ENCODE measurements around the gene APBB1IP.

APBB1IP gene

DNA sequence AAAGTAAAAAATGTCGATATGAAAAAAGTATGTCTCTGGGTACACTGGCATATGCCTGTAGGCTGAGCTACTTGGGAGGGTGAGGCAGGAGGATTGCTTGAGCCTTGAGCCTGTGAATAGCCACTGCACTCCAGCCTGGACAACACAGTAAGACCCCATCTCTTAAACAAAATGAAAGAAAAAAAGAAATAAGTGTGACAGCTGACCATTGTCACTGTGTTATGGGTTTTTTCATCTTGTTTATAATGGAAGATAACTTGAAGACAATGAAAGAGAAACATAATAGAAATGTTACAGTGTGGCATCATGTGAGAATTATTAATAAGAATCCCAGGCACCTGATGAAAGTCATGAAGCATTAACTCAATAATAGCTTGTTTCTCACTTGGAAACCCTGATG, 75.0 kb downstream of the APBB1IP start:
- no peak for DNase-seq

- DNase-seq: no peak
Measured at GRCh38 chr10:26516540-26517101, 78.5 kb downstream of the APBB1IP start.

DNA sequence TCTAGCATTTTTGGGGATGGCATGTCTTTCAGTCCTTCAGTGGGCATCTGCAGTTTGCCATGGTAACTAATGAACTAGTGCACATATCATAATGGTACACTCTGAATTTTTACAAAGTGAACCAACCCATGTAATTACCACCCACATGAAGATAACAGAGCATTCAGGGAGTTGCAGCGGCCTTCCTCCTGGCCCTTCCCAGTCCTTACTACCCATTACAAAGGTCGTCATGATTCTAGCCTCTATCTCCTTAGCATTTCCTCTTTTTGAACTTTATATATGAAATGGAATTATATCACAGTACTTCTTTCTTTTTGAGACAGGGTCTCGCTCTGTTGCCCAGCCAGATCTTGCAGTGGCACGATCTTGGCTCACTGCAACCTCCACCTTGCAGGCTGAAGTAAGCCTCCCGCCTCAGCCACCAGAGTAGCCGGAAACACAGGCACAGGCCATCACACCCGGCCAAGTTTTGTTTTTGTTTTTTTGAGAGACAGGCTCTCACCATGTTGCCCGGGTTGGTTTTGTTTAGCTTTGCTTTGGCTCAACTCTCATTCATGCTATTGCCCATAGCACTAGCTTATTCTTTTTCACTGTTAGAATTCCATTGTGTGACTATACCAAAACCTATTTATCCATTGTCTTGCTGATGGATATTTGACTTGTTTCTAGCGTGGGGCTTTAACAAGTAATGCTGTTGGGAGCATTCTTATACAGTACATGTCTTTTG, 79.2 kb downstream of the APBB1IP start:
- DNase-seq: no peak

- no peak for DNase-seq
Measured at GRCh38 chr10:26519803-26520202, 81.7 kb downstream of the APBB1IP start.

DNA sequence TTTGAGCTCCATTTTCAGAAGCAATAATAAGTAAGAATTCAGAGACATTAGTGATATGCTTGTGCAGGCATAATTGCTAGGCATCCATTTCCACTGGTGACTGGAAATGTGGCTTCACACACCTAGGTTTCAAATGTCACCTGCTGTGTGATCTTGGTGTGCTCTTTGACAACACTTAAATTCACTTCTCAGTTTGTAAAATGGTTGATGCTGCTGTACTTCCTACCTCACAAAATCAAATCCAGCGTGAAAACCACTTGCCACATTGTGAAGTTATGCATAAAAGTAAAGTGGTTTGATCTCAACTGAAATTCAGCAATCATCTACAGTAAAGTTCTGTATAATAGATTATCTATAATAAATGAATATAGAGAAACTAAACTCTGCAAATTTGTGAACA, 82.4 kb downstream of the APBB1IP start:
- no peak for DNase-seq

GRCh38 chr10:26524161-26524896, 86.2 kb downstream of the APBB1IP start:
- no peak for DNase-seq

DNA sequence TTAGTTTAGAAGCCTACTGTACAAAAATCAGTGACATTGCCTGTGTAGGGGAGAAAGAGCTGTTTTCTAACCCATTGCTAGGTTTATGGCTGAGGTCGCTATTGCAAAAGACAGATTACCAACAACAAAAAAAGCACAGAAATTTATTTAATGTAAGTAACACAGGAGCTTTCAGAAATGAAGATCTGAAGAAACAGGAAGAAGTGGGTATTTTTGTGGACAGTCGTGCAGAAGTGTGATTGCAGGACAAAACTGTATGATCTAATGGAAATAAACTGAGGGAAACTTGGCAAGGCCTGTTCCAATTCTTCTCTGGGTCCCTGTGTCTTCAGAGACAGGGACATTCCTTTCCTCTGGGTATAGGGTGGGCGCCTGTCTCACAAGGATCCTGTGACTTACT, 87.4 kb downstream of the APBB1IP start:
- DNase-seq: no peak

GRCh38 chr10:26527018-26527417, 88.9 kb downstream of the APBB1IP start:
- DNase-seq: no peak

DNA sequence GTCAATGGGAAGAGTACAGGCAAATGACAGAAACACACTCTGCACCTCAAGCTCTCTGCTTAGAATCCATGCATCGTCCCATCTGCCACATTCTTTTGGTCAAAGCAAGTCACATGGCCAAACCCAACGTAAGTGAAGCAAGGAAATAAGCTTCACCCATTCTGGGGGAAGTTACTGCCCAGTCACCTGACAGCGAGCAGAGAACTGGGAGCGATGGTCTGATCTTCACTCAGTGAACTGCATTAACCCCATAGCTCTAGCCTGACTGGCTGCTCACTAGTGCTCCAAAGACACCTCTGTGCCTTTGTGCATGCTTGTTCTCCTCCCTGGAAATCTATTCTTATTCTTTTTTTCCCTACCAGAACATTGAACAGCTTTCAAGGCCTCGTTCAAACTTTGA, 89.9 kb downstream of the APBB1IP start:
- peak in 1 of 14 donors; percentile 2 for DNase-seq

DNA sequence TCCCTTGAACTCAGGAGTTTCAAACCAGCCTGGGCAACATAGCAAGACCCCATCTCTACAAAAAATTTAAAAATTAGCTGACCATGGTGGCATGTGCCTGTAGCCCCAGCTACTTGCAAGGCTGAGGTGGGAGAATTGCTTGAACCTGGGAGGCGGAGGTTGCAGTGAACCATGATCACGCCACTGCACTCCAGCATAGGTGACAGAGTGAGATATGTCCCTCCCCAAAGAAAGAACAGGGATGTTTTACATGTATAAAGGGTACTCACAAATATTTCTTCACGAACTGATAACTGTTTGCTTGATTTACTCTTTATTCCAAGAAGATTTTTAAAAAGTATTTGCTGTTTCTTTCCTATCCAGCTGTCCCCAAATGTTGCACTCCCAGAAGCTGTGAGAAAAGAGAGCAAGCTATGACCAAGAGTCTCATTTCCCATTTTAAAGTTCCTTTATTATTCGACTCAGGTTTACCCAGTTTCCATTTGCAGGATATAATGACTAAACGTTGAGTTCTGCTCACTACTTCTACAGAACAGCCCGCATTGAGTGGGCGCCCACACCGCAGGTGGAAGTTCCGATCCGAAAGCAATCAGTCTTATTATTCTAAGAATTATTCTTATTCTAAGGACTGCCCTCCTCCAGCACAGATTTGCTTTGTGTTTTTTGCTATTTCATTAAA, 90.7 kb downstream of the APBB1IP start:
- DNase-seq: no peak

GRCh38 chr10:26534384-26534783, 96.2 kb downstream of the APBB1IP start:
- no peak for DNase-seq

DNA sequence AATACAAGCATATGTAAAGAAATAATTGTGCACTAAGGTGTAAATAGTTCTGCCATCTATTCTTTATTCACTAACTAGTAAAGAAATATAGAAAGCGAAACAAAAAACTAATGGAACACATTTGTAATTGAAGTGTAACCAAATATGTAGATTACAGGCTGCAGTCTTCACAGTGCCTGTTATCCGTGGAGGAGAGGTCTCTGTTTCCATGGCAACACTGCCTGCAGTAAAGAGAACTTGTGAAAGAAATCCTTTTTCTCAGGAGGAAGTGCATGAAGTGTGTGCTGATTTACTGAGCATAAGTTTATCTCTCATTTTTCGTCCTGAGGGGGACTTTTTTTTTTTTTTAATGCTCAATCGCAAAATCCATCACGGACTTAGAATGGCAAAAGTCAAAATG, 102.5 kb downstream of the APBB1IP start:
- no peak for DNase-seq

DNA sequence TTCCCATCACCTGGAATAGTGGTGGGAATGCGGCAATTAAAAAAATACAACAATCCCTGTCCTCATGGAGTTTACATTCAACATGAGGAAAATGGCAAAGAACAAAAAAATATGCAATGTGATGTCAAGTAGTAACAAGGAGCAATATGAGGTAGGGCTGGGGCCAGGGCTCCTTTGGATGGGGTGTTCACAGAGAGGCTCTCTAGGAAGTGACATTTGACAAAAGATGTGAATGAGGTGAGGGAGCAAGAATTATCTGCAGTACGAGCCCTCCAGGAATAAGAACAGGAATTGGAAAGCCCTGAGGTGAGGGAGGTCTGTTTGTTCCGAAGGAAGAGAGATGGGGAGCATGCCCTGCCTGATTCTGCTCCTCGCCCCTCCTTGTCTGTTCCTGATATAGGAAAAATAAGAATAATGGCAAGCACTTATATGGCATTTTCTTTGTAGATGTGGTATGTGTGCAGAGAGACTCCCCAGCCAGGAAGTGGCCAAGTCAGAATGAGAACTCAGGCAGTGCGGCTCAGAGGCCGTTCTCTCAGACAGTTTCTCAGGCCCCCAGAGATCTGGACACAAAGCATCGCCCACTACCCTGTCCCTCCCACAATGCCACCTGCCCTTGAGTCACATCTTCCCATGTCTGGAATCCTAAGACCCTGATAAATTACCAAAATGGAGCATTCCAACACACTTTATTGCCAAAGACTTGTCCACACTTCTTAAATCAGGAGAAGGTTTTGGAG, 105.6 kb downstream of the APBB1IP start:
- no peak for DNase-seq

DNA sequence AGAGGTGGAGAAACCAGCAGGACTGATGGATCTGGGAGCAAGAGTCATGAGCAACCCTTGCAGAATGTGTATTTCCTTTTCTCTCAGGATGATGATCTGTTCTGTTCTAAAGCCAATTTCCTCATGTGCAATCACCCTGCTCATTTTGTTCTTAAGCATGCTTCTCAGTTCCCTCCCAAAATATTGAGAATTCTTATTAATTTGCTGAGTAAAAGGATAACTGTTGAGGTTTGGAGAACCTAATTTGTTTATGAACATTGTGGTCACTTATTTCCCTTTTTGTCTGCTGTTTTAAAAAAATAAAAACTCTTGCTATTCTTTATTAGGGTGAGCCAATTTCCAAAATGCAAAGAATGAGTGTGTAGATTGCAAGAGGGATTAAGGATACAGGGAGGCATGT, 106.8 kb downstream of the APBB1IP start:
- no peak for DNase-seq

DNA sequence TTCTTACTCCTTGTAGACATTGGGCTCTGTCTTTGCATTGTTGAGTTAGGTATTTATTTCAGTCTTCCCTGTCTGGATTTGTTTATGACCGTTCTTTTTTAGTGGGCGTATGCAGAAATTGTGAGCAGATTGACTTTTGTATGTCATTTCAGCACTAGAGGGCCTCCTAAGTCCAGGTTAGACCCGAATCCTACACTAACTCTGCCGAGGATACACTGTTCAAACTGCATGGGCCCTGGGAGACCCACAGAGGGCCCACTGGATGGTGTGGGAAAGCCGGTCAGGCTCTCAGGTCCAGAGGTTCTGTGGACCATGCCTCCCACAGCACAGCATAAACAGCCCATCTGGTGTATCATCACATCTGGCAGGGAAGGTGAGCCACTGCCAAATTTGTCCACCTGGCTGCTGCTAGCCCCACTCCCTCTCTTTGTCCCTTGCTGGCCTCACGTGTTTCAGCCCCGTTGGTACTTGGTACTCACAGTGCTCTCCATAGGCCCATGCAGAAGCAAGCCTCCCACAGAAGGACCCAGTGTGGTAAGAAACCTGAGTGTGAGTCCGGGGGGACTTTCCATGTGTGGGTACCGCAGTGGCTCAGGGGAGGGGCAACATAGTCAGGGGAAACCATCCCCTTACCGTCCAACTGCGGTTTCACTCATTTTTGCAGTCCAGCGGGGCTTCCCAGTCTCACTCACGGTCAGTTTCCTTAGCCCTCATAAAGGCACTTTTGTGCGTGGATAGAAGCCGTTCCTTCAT, 112.8 kb downstream of the APBB1IP start:
- no peak for DNase-seq

DNA sequence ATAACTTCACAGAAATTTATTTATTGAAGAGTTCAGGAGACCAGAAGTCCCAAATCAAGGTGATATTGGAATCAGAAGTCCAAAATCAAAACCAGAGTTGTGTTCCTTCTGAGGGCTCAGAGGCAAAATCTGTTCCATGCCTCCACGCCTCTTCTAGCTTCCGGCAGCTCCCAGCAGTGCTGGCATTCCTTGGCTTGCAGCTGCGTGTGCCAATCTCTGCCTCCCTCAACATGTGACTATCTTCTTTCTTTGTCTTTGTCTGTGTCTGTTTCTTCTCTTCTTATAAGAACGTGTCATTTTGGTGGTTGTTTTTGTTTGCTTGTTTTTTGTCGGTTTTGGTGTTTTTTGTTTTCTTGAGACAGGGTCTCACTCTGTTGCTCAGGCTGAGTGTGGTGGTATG, 116.1 kb downstream of the APBB1IP start:
- DNase-seq: no peak

DNA sequence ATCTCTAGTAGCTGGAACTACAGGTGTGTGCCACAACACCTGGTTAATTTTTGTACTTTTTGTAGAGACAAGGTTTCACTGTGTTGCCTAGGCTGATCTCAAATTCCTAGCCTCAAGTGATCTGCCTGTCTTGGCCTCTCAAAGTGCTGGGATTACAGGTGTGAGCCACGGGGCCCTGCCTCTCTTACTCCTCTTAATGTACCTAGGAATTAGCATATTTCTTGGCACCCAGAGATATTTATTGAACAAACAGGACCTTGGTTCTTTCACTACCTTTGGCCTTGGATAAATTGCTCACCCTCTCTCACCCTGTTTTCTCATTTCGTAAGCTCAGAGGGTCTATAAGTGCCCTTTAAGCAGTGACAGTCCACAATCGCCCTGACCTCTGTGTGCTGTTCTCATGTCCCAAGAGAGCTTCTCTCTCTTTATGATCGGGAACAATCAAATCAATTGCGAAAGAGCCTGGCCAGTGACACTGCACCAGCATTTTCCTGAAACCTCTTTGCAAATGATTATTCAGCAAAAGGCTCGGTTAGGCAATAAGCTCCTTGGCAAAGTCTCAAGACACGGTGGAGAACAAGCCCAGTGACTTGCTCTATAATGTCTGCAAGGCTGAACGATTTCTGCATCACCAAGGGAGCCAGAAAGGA, 117.7 kb downstream of the APBB1IP start:
- DNase-seq: peak in 5 of 14 donors; percentile 10 to 33 (median 22)

DNA sequence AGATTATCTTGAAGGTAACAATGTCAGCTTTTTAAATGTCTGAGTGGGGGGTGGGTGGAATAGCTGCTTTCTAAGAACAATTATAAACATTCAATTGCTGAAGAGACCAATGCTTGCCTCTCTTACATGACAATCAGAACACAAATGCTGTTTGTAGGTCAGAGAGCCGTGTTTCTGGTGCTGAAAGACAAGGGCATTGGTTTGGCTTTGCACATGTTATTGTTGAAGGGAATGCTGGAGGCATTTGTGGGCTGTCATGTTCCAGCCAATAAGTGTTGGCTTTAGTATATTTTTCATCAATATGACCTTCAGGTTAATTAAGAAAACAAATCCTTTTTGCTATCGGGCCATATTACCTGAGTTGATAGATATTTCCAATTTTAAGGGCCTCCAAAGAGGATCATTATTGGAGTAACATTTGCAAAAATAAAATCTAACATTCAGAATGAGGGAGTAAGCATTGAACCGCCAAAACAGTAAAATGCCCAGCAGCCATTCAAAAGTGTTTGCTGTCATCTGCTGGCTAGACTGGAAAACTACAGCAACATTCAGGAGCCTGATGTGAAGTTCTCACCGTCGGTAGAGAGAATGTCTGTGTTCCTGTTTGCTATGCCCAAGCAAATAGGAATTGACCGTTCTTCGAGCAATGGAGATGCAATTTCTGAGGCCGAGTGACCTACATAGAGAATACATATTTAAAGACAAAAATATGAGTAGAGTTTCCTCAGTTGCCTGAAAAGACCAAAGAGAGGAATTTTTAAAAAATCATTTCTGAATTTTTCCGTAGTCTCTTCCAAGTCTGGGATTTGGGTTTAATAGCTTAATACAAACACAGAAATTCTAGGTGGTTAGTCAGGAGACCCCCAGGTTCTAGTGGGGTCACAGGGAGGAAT, 118.9 kb downstream of the APBB1IP start:
- DNase-seq: peak in 7 of 14 donors; percentile 2 to 19 (median 14)

- no peak for DNase-seq
Measured at GRCh38 chr10:26557641-26558014, 119.5 kb downstream of the APBB1IP start.

Data from C1 segment of cervical spinal cord (tissue), 14 donors.